Measurements from ENCODE around the gene ZNF653. TPM values are rescaled to one million over a fixed set of nuclear protein-coding genes. Genes with fewer than 3 reads are reported as not detected.

The ZNF653 gene
- total RNA-seq, 1 experiment from 2014 or later, result 14.2 TPM

DNA sequence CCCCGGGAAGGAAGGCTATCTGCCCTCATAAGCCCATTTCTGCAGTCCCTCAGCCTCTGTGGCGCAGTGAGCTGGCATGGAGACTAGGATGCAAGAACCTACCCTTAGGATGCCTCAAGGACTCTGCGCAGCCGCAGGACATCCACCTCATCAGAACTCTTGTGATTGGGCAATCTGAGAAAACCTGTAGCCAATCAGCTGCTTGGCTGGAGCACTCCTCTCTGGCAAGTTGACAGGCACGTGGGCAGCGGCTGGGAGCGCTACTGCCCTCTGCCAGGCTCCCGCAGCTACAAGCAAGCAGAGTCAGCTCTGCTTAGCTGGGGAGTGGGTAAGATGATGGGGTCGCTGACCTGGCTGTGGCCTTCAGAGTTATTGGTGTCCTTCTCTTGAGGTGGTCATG lies 24.8 kb upstream of the ZNF653 start:
- no peaks in the 10 kb centered on the region for H3K27me3 ChIP-seq (ENCODE audit: low read length)
- H3K9ac ChIP-seq (ENCODE audit: low read length), result no peak overlapping the region
- TF ChIP-seq CTCF (conservative IDR thresholded peaks at IDR 0.05; ENCODE audit: low read depth, low read length) (peak; percentile 51), EZH2 (IDR thresholded peaks at IDR 0.05; ENCODE audit: low read length, unreplicated experiment) (no peak)
- peak; percentile 84 for DNase-seq
- H3K79me2 ChIP-seq (ENCODE audit: low read length), result peaks cover 19% of the 10 kb centered on the region
- H3K27ac ChIP-seq (ENCODE audit: low read length), result no peak overlapping the region
- intact Hi-C loops (cut with micrococcal nuclease), result no loop called here
- no TSS peak for BruUV-seq (replicated peaks)
- peak; percentile 1; the same call in 1 of the 2 replicates for ATAC-seq
- ChIA-PET POLR2A (ENCODE audit: unreplicated experiment) (interaction anchor here (0.7 kb wide), 1 partner anchor 94 kb away, joined by 4 read pairs; no protein-coding TSS in a partner anchor), CTCF (no interaction called here)
- no peak overlapping the region for H2AFZ ChIP-seq (ENCODE audit: low read length)
- no peaks in the 10 kb centered on the region for H4K20me1 ChIP-seq (ENCODE audit: low read length)
- H3K4me1 ChIP-seq (ENCODE audit: insufficient read depth, low read length), result peaks cover 26% of the 10 kb centered on the region
- H3K4me2 ChIP-seq (ENCODE audit: low read length), result no peak overlapping the region
- H3K36me3 ChIP-seq (ENCODE audit: low read depth, low read length), result peaks cover under 1% of the 10 kb centered on the region; the same call in 1 of the 2 replicates
- H3K9me3 ChIP-seq (ENCODE audit: low read length), result no peaks in the 10 kb centered on the region
- no peaks in the 10 kb centered on the region for H3F3A ChIP-seq (ENCODE audit: low read length, unreplicated experiment)
- H3K4me3 ChIP-seq (ENCODE audit: low read length), result no peak overlapping the region
- H3K9me2 ChIP-seq (replicated peaks; ENCODE audit: low read length), result no peaks in the 10 kb centered on the region

GRCh38 chr19:11528551-11529341 lies 23.1 kb upstream of the ZNF653 start, which contains the start of gene ECSIT:
ECSIT (minus strand) TSS chr19:11529134; CDS start chr19:11519170, 9,964 bp downstream.
- H3K36me3 ChIP-seq (ENCODE audit: low read depth, low read length), result peaks cover 3% of the 10 kb centered on the region; the same call in 1 of the 2 replicates
- H3K9ac ChIP-seq (ENCODE audit: low read length), result peak within 1 kb of the TSS; percentile 83
- peak within 1 kb of the TSS; percentile 80 for H2AFZ ChIP-seq (ENCODE audit: low read length)
- BruUV-seq (replicated peaks), result TSS peak; percentile 73
- no peaks in the 10 kb centered on the region for H3K9me2 ChIP-seq (replicated peaks; ENCODE audit: low read length)
- intact Hi-C loops (cut with micrococcal nuclease), result loop anchor here (2.0 kb wide), 2 partner anchors 24 to 30 kb away; partner anchors contain the start of genes ELOF1 and ZNF653
- POLR2A ChIA-PET (ENCODE audit: unreplicated experiment), result interaction anchor here (0.6 to 1.4 kb wide), 2 partner anchors 30 to 93 kb away, joined by 5 to 21 read pairs; partner anchors contain the start of genes ELOF1, ODAD3 and PRKCSH
- no peaks in the 10 kb centered on the region for H3K9me3 ChIP-seq (ENCODE audit: low read length)
- peak within 1 kb of the TSS; percentile 90 for H3K4me3 ChIP-seq (ENCODE audit: low read length)
- peak; percentile 99 for DNase-seq
- CTCF ChIA-PET, result interaction anchor here (0.5 to 1.4 kb wide), 3 partner anchors 30 to 239 kb away, joined by 3 to 8 read pairs (median 7); partner anchors contain the start of genes ELOF1 and PRKCSH
- H3K4me2 ChIP-seq (ENCODE audit: low read length), result peak within 1 kb of the TSS; percentile 90
- no peaks in the 10 kb centered on the region for H3F3A ChIP-seq (ENCODE audit: low read length, unreplicated experiment)
- H3K27ac ChIP-seq (ENCODE audit: low read length), result peak within 1 kb of the TSS; percentile 81
- peaks cover 25% of the 10 kb centered on the region for H3K4me1 ChIP-seq (ENCODE audit: insufficient read depth, low read length)
- H3K27me3 ChIP-seq (ENCODE audit: low read length), result no peaks in the 10 kb centered on the region
- TF ChIP-seq EZH2 (IDR thresholded peaks at IDR 0.05; ENCODE audit: low read length, unreplicated experiment) (no peak), EZH2phosphoT487 (IDR thresholded peaks at IDR 0.05; ENCODE audit: borderline replicate concordance, low read length) (no peak), CTCF (conservative IDR thresholded peaks at IDR 0.05; ENCODE audit: low read depth, low read length) (no peak)
- peaks cover 24% of the 10 kb centered on the region for H3K79me2 ChIP-seq (ENCODE audit: low read length)
- no peaks in the 10 kb centered on the region for H4K20me1 ChIP-seq (ENCODE audit: low read length)
- ATAC-seq, result peak; percentile 96
